GM12801 (cell line): ENCODE measurements around the gene USP3.

Experiments
- CTCF ChIP-seq: IDR thresholded peaks from one replicate; pipeline ENCODE4 v1.5.1; 2011; ENCODE audit warnings: control low read depth; ENCODE audit not compliant: insufficient read length; ENCODE audit errors: extremely low read depth

USP3 gene

GRCh38 chr15:63505842-63506222, 1.4 kb downstream of the USP3 start:
- TF ChIP-seq CTCF, result no peak

GRCh38 chr15:63506537-63507035, 2.2 kb downstream of the USP3 start:
- TF ChIP-seq CTCF, result no peak

- no peak for TF ChIP-seq CTCF
Measured at GRCh38 chr15:63507878-63508818, 3.8 kb downstream of the USP3 start.

GRCh38 chr15:63509056-63509954, 4.9 kb downstream of the USP3 start:
- TF ChIP-seq CTCF, result no peak

- no peak for TF ChIP-seq CTCF
Measured at GRCh38 chr15:63509955-63510940, 5.9 kb downstream of the USP3 start.

- no peak for TF ChIP-seq CTCF
Measured at GRCh38 chr15:63512148-63512547, 7.8 kb downstream of the USP3 start.
